Skin of body (tissue), 2 donors: ENCODE measurements around the gene TMEM271. TPM values are rescaled to one million over a fixed set of nuclear protein-coding genes. Genes with fewer than 3 reads are reported as not detected.
A peak's percentile ranks its signal among the peaks of the same experiment; 100 is the strongest.

Source experiments
- DNase-seq: peaks from one replicate; lab custom pipeline; 2025; lab: John Stamatoyannopoulos, UW
- total RNA-seq: library from RNA; depleted of rRNA; stranded (reverse); fragments of >200 nt; gene quantifications from one replicate; pipeline ENCODE4 v1.2.3, GENCODE V29; 2014

TMEM271 gene
- total RNA-seq, 1 donor from 2014 or later = 0.30 TPM

DNA sequence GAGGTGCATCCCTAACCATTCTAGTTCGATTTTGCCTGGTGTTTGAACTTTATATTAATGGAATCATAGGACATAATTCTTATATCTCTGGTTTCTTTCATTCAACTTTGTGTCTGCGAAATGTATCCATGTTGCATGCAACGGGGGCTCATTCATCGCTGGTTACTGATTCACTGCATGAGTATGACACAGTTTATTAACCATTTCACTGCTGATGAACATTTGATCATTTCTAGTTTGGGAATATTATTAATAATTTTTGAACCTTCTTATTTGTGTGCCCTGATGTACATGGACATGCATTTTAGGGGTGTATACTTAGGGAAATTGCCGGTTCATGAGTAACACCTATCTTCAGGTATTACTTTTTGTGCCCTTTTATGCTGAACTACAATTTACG is 5.1 kb upstream of the TMEM271 start:
- no peak for DNase-seq

GRCh38 chr4:579543-580175 is 3.6 kb upstream of the TMEM271 start:
- no peak for DNase-seq

DNA sequence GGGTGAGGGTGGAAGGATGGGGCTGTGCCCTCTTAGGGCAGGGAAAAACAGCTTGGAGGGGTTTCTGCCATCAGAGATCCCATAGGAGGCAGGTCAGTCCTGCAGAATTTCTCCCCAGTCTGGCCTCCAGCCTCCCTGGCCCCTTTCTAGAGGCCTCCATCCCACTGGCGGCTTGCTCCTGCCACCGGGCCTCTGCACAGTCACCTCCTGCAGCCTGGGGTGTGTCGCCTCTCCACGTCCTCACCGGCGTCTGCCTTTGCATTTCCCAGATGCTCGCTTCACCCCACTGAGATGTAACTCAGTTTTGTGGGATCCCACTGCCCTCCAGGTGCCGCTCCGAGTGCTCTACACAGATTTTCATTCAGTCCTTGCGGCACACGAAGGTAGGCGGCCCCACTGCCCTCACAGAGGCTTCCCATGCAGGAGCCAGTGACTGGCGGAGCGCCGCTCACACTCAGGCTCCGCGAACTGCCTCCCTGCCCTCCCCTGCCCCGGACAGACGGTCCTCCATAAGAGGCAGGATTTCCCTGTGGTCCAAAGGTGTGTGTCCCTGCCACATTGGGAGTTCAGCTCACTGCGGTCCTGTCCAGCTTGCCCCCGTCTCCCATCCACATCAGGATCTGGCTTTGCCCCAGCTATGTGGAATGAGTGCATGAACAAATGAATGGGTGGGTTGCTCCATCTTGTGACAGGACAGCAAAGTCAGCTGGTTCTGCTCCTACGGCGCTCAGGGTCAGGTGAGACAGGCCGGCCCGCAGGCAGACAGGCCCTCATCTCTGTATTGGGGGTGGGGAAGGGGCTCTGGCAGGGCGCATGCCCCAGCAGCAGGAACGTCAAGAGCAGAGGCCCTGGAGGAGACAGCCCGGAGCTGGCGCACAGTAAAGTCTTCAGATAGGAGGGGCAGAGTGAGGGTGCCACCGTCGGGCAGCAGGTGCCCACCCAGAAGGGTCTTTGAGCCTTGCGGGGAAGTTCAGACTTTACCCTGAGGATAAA is 2.7 kb upstream of the TMEM271 start:
- no peak for DNase-seq

GRCh38 chr4:577499-578450 is 1.7 kb upstream of the TMEM271 start:
- no peak for DNase-seq

DNA sequence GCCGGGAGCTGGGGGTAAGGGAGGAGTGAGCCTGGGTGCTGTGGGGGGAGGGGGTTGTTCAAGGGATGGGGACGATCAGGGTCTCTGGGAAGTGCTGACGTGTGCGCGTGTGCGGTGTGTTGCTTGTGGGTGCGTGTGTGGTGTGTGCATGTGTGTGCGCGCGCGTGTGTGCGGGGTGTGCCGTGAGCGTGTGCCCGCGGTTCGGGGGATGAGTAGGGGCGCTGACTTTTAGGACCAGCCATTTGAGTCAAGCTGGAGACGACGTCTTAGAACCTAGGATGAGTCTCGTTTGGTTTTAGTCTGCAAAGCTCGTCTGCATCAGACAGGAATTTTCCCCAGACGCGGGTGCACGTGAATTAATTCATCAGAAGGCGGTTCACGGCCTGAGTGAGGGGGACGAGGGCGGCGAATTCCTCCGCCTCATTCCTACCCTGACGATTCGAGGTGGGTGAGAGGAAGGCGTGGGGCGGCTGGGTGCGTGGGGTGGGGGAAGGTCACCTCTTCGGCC is 950 bp upstream of the TMEM271 start:
- DNase-seq = no peak

DNA sequence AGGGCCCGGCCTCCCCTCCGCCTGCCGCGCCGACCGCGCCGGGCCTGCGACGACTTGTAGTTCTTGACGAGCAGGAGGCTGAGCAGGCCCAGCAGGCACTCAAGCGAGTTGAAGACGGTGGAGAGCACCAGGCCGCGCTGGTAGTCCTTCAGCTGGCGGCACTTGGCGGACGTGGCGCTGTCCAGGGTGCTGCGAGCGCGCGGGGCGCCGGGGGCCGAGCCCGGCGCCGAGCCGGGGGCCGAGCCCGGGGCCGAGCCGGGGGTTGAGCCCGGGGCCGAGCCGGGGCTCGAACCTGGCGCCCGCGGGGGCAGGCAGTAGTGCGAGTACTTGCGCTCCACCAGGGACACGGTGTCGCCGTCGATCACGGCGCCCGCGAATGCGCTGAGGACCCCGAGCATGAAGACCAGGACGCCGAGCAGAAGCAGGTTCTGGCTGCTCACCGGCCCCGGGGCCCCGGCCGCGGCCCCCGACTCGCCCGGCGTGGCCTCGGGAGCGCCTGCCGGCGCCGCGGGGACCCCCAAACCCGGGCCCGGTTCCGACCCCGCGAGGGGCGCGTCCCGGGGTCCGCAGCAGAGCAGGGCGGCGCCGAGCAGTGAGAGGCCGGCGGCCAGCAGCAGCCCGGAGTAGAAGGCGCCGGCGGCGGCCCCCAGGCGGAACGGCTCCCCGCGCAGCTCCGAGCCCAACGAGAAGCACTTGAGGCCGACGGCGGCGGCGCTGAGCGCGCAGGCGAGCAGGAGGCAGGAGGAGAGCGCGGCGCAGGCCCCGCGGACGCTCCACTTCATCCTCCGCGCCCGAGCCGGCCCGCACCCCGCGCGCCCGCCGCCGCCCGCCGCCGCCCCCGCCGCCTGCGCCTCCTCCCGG is 584 bp downstream of the TMEM271 start:
- DNase-seq = peak; percentile 2

DNA sequence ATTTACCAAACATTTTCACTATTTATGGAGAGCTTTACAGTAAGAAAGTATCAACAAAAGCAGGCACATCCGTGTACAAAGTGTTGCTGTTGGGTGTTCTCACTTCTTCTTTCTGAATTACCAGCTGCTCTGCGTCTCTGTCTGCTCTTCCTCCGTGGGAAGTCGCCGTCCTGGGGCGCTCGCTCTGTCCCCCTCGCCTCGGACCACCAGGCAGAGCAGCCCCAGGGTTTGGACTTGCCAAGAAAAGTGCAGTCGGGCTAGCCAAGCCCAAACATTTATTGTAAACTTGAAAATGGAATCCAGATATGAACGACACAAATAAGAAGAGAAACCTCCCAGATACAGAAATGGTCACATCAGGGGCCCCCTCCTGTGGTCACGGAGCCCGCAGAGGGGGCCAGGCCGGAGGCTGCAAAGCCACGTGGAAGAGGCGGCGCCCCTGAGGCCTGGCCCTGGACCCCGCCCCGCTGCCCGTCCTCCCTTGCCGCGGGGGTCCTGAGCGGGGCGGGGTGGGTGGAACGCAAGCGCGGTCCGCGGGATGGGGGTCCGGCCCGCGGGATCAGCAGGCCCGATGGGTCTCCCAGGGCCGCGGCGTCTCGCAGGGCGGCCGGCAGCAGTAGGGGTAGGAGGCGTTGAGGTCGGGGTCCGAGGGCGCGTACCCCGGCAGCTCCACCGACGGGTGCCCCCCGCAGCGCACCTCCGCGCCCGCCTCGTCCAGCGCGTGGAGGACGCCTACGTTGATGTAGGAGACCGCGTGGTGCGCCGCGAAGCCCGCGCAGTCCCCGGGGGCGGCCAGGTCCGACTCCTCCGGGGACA is 1.5 kb downstream of the TMEM271 start:
- DNase-seq = no peak

- DNase-seq = no peak
Observed at GRCh38 chr4:573122-573892, 2.8 kb downstream of the TMEM271 start.

GRCh38 chr4:572594-572993 is 3.5 kb downstream of the TMEM271 start:
- DNase-seq = no peak

DNA sequence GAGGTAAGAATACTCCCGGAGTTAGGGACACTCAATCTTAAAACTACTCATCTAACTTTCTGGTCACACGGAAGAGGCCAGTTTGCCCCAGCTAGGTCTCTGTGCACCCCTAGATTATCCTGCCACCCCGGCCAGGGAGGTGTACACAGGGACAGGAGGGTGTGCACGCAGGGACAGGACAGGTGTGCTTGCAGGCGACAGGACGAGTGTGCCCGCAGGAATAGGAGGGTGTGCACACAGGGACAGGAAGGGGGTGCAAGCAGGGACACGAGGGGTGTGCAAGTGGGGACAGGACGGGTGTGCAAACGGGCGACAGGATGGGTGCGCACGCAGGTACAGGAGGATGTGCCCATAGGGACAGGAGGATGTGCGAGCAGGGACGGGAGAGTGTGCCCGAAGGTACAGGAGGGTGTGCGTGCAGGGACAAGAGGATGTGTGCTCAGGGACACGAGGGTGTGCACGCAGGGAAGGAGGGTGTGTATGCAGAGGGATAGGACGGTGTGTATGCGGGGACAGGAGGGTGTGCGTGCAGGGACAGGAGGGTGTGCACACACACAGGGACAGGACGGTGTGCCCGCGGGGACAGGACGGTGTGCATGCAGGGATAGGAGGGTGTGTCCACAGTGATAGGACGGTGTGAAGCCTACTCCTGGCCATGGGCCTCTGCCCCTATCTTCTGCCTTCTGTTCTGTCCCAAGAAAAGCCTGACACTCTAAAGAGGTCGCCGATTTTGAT is 4.1 kb downstream of the TMEM271 start:
- no peak for DNase-seq

GRCh38 chr4:570754-571153 is 5.3 kb downstream of the TMEM271 start:
- DNase-seq = no peak

- DNase-seq = no peak
Observed at GRCh38 chr4:569958-570667, 6.0 kb downstream of the TMEM271 start.

- no peak for DNase-seq
Observed at GRCh38 chr4:568962-569361, 7.1 kb downstream of the TMEM271 start.

GRCh38 chr4:568351-568652 is 7.8 kb downstream of the TMEM271 start:
- no peak for DNase-seq

DNA sequence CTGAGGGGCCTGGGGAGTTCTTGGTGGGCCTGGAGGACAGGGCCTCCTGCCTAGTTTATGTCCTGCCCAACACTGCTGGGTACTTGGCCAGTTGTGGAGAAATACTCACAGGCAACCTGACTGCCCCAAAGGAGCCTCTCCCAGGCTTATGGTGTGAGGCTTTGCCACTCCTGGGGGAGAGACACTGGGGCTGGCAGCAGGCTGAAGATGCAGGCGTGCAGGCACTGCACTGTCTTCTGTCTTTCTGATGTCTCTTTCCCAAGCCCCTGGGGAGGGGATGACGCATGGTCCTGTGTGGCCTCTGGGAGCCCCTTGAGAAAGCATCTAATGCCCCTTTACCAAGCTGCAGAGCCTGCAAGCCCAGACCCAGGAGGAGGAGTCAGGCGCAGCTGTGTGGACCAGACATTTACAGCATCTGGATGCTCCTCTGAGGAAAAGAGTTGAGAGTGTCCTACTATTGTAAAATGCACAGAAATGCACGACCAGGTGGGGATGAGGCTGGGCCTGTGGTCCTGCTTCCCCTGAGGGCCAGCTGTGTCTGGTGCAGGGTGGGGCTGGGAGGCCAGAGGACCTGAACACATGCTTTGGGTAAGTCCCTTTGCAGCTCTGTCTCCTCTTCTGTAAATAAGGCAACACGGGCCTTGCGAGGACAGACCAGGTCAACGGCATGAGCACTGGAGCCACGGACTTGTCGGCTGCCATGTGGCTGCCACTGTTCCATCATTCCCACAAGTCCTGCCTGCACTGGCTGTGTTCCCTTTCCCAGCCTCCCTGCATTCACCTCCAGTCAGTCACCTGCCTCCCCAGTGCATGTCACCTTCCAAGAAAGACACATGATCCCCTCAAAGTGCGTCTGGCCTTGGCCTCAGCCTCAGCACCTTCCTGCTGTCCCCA is 8.4 kb downstream of the TMEM271 start:
- no peak for DNase-seq

GRCh38 chr4:566508-567295 is 9.4 kb downstream of the TMEM271 start:
- no peak for DNase-seq
